Measurements from ENCODE around the gene PPP3R1.

The PPP3R1 gene, protein sequence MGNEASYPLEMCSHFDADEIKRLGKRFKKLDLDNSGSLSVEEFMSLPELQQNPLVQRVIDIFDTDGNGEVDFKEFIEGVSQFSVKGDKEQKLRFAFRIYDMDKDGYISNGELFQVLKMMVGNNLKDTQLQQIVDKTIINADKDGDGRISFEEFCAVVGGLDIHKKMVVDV

DNA sequence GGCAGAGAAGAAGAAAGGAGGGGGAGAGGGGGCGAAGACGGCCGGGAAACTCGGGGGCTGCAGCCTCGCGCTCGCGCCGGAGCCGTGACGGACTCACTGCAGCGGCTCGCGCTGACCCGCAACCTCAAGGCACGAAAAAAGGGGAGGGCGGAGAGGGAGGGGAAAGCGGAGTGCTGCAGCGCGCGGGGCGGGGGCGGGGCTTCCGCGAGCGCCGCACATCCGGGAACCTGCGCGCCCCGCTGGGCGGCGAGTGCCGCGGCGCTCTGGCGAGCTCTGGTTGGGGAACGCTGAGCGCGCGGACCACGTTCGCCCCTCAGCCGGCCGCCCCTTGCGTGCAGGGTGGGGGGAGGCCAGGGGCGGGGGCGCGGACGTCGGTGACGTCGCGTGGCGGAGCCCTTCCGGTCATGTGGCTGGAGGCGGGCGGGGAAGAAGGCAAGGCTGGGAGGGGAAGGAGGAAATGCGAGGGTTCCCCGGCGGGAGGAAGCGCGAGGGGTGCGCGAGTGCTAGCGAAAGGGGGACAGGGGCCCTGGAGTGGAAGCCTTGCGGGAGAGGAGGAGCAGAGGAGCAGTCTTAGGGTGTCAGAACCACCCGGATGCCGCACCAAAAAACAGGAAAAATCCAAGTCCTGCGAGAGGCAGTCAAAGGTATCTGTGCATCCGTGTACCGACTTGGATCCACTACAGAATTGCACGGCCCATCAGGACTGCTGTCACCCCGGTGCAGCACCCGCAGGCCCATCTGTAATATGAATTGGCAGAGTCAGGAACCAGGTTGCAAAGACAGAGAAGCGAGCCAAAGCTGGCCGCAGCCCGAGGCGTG, at the start of gene PPP3R1:
TSS of gene PPP3R1 (minus strand) at position 133 of the 819 bp plus-strand sequence. CDS start 405 bp downstream, outside the sequence.
- DNase-seq, result peak; percentile 86 to 87

DNA sequence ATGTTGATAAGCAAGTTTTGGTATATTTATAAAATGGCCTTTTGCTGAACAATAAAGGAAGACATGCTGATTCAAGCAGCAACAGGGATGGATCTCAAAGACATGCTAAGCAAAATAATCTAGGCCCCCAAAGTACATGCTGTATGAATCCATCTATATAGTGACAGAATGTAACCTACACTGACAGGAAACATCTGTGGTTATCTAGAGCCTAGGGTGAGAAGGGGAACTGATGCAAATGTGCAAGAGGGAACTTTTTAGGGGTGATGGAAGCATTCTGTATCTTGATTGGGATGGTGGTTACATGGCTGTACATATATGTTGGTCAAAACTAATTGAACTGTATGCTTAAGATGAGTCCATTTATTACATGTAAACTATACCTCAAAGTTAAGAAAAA, 43.2 kb upstream of the PPP3R1 start:
- no peak for DNase-seq

DNA sequence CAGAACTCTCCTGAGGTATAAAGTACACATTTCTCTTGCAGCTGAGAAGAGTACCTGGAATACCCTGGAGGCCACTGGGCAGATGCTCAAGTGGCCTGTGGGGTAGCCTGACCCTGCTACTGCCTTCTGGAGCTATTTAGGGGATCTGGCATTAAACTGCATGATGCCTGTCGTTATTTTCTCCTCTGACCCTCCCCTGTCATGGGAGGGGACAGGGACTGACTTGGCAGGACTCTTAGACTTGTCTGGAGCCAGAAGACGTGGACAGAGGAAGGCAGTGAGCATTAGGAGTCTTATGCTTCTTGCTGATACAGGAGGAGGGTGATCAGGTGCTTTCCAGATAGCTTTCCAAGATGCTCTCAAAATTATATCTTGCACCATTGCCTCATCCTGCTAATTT, 42.6 kb upstream of the PPP3R1 start:
- DNase-seq, result no peak

DNA sequence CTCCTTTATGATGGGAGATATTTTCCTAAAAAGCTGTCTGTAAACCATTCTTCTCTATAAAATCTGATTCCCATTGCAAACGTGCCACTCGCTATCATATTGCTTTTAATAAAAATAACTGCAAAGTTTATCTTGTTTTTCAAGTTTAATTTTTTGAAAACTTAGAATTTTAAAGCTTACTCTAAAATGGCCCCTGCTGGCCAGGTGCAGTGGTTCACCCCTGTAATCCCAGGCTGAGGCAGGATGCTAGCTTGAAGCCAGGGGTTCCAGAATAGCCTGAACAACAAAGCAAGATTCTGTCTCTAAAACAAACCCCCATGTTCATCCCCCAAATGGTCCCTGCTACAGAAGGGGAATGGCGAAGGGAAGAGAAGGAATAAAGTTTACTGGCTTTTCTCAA, 41.9 kb upstream of the PPP3R1 start:
- no peak for DNase-seq

DNA sequence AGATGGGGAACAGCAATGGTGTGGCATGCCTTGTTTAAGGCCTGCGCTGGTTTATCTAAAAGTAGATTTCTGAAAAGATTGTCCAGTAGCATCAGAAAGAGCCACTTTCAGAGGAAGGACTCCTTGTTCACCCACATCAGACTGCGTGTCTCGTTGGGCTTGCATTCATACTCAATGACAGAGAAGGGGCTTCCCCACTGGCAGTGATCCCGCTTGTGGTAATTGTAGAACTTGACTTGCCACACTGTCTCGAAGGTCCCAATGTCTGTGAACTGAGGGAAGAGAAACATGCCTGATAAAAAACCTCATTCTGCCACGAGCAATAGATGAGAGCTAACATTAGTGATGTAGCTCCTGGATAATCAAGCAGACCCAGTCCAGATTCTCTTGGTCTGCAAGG, 41.4 kb upstream of the PPP3R1 start:
- DNase-seq, result no peak

DNA sequence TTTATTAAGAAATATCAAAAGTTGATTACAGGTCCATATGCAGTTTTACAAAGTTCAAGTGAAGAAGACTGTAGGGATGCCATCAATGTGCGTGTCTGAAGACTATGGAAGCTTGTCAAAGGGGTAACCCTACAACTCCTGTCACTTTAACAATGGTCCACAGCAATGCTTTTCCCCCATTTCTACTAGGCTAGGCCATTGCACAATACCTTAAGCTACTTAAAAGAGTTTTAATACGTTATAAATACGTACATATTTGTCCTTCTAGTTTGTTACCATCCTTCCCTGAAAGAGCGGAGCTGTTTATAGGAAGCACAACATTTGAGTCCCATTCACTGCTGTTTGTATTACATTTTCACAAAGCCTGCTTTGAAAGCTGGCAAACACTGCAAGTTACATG, 40.7 kb upstream of the PPP3R1 start:
- no peak for DNase-seq

DNA sequence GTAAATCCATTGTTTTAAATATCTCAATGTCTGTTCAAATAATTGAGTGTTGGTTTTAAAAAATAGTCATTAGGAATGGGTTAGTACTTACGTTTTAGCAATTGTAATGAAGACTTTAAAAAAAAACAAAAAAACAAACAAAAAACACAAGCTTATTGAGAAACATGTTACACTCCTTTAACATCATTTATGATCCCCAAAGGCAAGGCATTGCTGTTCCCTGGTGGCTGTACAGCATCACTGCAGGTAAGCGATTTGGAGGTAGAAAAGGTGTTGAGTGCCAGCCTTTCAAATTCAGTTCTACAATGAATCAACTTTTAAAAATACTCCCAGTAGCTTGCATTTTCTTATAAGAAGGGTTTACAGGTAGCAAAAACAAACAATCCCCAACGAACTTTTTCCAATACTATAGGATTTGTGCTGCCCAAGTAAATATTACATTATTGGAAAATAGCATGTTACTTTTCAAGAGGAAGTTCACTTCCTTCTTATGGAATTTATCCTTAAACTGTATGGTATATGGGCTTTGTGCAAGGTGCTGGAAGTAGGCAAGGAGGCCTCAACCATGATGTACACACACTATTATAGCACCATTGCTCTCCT, 39.9 kb upstream of the PPP3R1 start:
- peak in 1 of 2 experiments; percentile 30 for DNase-seq

DNA sequence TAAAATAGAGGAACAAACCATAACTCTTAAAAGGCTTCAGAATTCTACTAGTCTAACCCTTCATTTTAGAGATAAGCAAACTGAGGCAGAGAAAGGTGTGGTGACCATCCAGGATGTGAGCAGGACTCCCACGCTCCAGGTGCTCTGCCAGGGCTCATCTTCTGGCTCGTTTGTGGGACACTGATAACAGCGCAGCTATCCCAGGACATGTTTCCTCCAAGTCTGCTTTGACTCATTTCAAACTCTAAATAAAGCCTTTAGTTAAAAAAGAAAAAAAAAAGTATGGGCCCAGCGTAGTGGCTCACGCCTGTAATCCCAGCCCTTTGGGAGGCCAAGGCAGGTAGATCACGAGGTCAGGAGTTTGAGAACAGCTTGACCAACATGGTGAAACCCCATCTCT, 39.0 kb upstream of the PPP3R1 start:
- DNase-seq, result no peak

DNA sequence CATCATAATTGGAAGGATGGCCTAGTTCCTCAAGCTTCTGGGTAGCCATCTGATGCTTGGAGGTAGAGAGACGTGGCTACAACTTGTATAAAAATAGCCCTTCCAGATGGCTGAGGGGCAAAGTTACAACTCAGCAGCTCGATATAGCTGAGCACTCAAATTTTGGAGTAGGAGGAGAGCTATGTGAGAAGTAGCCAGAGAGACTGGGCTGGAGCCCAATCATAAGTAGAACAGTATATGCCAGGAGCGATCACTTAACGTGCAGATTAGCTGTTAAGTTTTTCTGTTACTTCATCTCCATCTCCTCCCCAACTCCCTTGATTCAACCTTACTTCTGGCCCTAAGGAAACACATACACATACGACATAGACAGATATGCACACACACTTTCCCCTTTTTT, 38.6 kb upstream of the PPP3R1 start:
- no peak for DNase-seq

DNA sequence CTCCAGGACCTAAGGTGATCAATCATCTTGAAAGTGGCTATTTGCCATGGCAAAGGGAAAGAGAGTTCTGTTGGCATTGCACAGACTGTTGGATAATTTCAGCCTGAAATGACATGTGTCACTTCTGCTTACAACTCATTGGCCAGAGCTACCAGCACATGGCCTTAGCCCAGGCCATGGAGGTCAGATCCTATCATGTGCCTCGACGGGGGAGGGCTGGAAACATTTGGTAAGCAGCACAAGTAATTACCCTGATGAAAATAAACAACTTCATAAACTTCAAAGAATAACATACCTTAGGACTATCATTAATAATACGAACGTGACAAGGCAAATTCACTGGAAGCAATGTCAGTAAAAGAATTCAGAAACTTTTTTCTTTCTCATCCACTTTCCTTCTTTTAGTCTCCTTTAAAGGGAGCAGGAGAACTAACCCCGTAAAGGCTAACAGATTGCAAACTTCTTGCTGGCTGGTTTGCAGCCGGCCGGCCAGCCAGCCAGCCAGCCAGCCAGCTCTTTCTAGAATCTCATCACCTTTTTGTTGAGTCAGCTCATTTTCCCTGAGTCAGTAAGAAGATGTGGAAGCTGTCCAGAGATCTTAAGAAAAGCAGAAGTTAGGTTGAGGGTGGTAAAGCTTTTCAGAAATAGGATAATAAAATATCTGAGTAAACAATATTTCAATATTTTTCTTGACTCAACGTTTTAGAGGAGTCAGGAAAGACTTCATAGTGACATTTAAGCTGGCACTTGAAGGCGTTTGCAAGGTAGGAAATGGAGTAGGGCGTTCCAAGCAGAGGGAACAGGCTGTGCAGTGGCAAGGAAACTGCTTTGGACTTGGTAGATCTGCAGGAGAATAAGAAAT, 35.5 kb upstream of the PPP3R1 start:
- DNase-seq, result no peak

DNA sequence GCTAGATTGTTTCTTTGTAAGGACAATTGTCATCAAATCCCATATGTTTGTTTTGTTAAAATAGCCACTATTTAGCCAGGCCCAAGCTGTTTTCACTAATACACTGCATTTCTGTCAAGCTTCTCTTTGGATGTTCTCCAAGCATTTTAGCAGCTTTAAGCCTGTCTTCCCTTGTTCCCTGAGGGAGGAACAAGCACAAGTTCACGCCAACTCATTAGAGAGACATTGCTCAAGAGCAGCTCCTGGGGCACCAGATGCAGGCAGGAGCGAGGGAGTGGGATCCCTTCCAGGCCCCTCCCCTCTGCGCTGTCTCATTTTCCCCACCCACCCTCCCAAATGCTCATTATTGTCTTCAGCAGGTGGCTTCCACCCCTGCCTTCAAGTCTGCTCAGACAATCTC, 32.6 kb upstream of the PPP3R1 start:
- no peak for DNase-seq

DNA sequence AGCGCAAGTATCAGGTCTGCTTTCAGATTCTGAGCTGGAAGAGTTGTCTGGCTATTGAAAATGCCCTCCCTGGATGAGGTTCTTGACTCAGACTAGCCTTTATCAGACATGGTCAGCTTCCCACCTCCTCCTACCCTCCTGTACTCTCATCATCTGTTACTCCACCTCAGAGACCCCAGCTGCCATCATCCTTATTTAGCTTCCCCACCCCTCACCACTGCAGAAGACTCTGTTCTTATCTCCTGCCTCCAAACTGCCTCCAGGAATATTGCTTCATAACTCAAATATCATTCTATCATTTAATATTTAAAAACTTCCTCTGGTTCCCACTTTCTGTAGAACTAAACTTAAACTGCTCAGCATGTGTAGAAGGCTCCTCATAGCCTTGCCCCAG, 31.1 kb upstream of the PPP3R1 start:
- no peak for DNase-seq

DNA sequence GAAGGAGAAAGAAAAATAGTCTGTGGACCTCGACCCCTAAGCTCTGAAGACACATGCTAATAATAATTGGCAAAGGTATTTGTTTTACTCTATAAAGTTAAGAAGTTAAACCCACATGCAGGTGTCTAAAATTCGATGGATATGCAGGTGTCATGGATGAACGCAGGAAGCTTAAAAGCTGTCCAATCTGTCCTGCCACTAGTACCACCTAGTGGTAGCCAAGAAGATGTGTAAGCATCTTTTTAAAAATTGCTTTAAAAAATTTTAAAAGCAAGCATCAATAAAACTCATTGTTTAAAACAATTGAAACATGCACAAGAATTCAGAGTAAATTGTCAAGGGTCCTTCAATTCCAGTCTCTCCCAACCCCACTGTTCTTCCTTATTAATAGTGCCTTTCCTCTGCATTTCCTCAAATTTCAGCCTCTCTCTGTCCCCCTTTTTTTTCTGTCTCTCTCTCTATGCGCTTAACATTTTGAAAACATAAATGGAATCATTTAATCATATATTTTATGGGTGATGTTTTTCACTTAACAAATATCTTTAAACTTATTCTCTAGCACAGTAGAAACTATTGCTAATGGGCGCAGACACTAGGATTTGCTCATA, 30.6 kb upstream of the PPP3R1 start:
- DNase-seq, result peak in 1 of 2 experiments; percentile 21

DNA sequence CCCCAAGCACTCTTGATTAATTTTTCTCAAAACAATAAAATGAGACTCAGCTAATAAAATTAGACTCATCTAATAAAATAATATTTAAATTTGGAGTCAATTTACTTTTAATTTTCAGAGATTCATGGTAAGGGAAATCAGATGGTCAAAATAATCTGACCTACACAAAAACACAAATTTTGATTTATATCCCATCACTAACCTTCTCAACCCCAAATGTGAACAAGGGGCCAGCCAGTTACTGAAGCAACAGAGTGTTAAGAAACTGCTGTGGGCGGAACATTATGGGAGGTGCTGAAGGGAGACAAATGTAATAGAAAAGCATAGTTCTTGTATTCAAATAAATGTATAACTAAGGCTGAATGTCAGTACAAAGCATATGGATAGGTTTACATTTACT, 28.5 kb upstream of the PPP3R1 start:
- no peak for DNase-seq

DNA sequence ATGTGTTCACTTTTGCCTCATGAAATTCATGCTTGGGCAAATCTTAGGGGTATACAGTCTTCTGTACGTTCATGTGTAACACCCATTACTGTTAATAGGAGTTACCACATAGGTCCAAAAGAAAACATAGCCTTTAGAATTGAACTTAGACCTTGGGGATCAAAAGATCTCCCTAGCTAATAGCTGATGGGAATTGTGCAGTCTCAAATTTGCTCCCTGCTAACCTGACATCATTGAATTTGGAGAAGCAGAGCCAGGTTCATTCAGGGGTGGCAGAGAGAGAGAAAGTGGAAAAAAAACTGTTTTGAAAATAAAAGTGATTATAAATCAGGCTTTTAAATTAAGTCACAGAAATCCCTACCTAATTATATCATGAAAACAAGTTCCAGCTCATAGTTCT, 28.0 kb upstream of the PPP3R1 start:
- DNase-seq, result no peak

DNA sequence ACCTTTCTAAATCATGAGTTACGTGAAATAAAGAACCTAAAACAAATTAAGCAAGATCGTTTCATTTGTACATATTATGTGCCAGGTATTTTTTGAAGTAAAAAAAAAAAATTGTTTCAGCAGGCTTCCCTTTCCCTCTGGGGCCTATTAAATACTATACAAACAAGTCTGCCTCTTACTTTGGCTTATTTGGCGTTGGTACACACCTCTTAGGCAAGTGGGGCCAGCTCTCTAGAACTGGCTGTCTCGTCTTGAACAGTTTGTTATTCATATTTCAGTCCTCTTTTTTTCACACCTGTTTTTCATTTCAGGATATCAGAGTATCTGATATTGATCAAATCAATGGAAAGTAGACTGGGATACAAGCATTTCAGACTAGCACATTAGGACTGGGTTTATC, 27.4 kb upstream of the PPP3R1 start:
- DNase-seq, result no peak

DNA sequence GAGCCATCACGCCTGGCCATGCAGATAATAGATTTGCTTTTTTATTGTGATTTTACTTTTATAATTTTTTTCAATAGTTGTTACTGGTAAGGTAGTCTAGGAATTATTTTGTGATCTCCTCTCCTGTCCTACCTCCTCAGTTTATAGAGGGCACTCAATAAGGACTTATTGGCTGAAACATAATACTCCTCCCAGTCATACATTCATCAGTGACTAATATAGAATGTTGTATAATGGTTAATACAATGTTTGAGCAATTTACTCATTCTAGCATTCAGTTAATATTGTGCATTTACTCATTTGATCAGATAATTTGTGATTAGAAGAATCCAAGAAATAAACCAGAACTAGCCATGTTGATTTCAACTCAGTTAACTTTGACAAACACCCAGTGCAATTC, 25.8 kb upstream of the PPP3R1 start:
- no peak for DNase-seq

DNA sequence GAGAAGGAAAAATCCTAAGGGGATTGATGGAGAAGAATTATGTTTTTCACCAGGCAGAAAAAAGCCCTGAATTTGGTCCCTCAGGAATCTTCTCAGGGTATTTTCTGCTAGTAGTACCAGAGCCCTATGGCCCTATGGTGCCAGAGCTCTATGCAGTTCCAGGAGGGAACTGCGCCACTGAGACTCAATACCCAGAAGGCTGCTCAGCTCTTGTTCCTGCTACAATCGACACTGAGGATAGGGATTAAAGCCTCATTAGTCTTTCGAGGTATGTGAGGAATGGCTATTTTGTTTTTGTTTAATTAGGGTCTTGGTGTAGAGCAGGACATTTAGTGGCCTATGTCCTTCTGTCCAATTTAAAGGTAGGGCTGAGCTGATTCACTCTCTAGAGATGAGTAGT, 21.7 kb upstream of the PPP3R1 start:
- DNase-seq, result no peak

DNA sequence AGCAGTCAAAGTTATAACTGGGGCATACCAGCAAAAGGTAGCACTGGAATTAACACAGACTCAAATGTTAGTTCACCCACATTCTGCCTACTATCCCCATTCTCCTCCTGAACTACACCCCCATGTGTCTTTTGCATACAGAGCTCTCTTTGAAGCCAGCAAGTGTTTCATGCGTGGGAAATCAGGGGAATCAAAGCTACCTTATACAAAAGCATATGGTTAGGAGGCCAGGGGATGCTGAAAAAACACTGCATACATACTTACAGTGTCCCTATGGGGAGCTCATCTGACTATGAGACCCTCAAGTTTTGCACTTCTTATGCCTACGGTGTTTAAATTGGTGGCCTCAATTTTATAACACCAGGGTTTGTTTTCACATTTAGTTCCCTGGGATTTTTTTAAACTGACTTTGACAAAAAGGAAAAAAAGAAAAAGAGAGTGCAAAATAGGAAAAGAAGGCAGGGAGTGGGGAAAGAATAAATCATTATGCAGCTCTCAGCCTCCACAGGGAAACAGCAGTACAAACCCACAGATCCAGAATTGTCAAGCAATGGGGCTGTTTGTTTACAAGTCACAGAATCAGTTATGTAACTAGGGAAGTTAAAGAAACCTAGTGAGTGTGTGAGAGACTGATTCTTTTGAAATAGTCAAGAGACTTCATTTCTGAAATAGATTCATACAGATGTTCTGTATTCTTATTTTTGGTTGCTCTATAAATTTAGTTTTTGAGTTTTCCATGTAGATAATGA, 20.1 kb upstream of the PPP3R1 start:
- no peak for DNase-seq

DNA sequence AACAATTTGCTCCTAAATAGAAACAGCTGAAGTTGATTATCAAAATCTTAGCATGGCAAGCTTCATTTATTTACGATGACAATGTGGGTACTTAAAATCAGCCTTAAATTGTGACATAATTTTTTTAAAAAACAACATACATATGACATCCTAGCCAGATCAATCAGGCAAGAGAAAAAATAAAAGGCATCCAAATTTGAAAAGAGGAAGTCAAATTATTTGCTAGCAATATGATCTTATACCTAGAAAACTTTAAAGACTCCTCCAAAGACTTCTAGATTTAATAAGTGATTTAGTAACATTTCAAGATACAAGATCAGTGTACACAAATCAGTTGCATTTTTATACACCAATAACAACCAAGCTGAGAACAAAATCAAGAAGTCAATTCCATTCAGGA, 14.3 kb upstream of the PPP3R1 start:
- no peak for DNase-seq

DNA sequence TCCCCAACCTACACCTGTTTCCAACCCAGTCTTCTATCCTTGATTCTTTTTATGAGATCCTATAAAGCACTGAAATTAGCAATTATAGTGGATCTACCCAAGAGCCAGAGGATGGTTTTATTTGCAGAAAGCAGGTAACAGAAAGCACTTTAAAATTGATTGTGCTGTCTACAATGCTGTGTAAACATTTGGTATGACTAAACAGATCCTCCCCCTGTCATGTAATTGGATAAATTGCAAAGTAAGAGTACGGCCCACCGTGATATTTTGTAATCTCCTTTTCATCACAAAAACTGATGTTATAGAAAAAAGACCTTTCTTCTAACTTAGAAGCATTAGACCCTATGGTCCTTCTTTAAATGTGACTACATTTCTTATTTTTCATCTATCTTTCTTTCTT, 11.3 kb upstream of the PPP3R1 start:
- DNase-seq, result no peak

DNA sequence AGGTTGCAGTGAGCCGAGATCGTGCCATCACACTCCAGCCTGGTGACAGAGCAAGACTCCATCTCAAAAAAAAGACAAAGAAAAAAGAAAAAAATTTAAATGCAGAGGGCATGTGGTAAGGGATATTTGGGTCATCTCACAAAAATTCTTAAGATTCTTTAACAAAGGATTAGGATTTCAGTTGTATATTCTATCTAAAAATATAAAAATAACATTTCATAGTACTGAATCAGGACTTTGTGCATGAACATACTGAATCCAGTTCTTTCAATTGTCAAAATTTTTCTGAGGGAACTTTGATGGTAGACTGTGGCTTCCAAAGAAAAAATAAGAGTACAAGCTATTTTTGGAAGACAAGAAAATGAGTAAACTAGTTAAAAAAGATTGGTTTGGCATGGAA, 6.5 kb upstream of the PPP3R1 start:
- no peak for DNase-seq

All from SW 1271 (cell line).